ENCODE data around the gene STAT5B. TPM values are rescaled to one million over a fixed set of nuclear protein-coding genes. Genes with fewer than 3 reads are reported as not detected.
"Not testable (repeated sequence)": the region's sequence is repeated elsewhere in the genome, so short reads cannot be mapped to it uniquely, and the experiment has no call there.

The STAT5B gene
- total RNA-seq, 1 donor from 2014 or later, result 184 TPM

DNA sequence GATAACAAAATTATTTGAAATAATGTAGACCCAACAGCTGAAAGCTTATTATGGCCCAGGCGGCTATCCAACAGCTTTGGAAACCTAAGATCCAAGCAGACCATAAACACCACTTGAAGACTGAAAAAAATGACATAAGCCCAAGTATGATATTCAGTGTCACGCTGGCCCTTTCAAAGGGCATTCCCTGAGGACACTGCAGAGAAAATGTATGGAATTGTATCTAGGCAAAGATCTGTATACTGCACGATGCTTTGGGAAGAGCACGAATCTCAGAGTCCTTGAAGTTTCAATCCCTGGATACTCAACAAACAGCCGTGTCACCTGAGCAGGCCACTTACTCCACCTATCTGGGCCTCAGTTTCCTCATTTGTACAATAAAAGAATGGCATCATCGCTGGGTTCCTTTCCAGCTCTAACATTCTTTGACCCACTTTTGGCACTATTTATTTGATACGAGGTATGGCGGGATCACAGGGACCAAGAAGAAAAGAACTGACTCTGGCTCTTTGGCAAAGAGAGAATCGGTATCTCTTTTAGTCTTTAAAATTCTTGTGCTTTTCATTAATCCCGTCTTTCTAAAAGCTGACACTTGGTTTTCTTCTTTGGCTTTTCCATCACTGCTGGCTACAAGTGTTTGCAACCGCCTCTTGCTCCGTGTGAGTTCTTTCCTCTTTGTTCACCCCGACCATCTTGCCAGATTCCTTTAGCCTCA, 1.2 kb downstream of the STAT5B start:
- Mint-ChIP-seq H3K27me3 (no peaks in the 10 kb centered on the region), H3K9me3 (no peaks in the 10 kb centered on the region), H3K36me3 (ENCODE audit: low read depth) (peaks cover 41% of the 10 kb centered on the region), H3K4me3 (peak overlapping the region; percentile 98), H3K4me1 (peaks cover 55% of the 10 kb centered on the region), H3K27ac (peak overlapping the region; percentile 95)
- no peak for DNase-seq
- intact Hi-C loops (cut with micrococcal nuclease), result loop anchor here (2.0 kb wide), 2 partner anchors 26 to 52 kb away; no protein-coding TSS in a partner anchor

DNA sequence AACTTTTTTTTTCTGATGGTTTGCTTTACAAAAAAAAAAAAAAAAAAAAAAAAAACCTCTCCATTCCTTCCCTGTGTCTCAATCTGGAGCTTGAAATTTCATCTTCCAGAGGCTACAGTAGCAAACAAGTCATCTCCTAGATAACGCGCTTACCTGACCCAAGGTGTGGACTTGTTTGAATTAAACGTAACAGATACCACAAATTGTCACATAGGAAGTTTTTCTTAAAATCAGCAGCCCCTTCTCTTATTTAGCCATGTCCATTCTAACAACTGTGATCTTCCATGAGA, 2.0 kb downstream of the STAT5B start:
- Mint-ChIP-seq H3K36me3 (ENCODE audit: low read depth) (peaks cover 43% of the 10 kb centered on the region), H3K4me1 (peaks cover 63% of the 10 kb centered on the region)
- DNase-seq, result no peak

DNA sequence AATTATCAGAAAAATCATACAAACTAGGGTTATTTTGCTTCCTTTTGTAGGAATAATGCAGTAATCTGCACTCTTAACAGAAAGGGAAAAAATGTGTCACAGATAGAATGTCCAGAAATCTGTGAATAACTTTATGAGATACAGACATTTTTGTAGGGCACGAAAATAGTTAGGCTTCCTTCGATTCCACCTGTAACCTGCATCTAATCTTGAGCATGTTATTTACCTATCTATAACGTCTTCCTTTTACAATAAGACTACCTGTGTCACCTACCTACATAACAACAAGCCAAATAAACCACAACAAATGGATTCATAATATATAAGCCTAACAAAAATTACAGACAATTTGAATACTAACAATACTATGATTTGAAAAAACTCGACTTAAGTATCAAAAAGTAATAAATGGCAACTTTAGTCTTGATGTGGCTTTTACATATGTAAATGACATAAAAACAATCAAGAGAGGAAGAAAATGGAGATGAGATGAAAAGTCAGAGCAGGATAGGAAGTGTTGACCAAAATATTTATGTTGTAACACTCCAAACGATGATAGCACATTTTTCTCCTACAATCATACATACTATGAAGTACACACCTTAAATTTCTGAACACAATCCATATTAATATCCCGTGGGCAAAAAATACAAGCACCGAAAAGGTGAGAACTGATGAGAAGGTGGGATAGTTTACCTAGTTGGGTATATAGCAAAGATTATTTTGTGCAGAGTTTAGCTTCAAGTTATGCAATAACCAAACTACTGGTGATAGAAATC, 2.5 kb downstream of the STAT5B start:
- intact Hi-C loops (cut with micrococcal nuclease), result loop anchor here (2.0 kb wide), 3 partner anchors 25 to 115 kb away; partner anchors contain the start of gene STAT3
- Mint-ChIP-seq H3K27ac (peak overlapping the region; percentile 90), H3K27me3 (no peaks in the 10 kb centered on the region), H3K4me1 (peaks cover 67% of the 10 kb centered on the region), H3K36me3 (ENCODE audit: low read depth) (peaks cover 45% of the 10 kb centered on the region), H3K4me3 (peak overlapping the region; percentile 98), H3K9me3 (no peaks in the 10 kb centered on the region)
- no peak for DNase-seq

More for the DNA sequence above, 2.0 kb downstream of the STAT5B start:
- Mint-ChIP-seq H3K27ac (peak overlapping the region; percentile 95), H3K4me3 (peak overlapping the region; percentile 98), H3K9me3 (no peaks in the 10 kb centered on the region), H3K27me3 (no peaks in the 10 kb centered on the region)
- intact Hi-C loops (cut with micrococcal nuclease), result loop anchor here (2.0 kb wide), 2 partner anchors 25 to 51 kb away; no protein-coding TSS in a partner anchor

- Mint-ChIP-seq H3K27me3 (no peaks in the 10 kb centered on the region), H3K36me3 (ENCODE audit: low read depth) (peaks cover 43% of the 10 kb centered on the region), H3K4me1 (peaks cover 69% of the 10 kb centered on the region), H3K27ac (peak overlapping the region; percentile 90), H3K9me3 (no peaks in the 10 kb centered on the region), H3K4me3 (peak overlapping the region; percentile 98)
- intact Hi-C loops (cut with micrococcal nuclease), result loop anchor here (2.0 kb wide), 1 partner anchor 116 kb away; the partner anchor contains the start of gene STAT3
- no peak for DNase-seq
Observed at GRCh38 chr17:42272162-42272907, 3.9 kb downstream of the STAT5B start.

GRCh38 chr17:42271779-42272035, 4.5 kb downstream of the STAT5B start:
- peak overlapping the region; percentile 98 for H3K4me3 Mint-ChIP-seq
- peaks cover 68% of the 10 kb centered on the region for H3K4me1 Mint-ChIP-seq

DNA sequence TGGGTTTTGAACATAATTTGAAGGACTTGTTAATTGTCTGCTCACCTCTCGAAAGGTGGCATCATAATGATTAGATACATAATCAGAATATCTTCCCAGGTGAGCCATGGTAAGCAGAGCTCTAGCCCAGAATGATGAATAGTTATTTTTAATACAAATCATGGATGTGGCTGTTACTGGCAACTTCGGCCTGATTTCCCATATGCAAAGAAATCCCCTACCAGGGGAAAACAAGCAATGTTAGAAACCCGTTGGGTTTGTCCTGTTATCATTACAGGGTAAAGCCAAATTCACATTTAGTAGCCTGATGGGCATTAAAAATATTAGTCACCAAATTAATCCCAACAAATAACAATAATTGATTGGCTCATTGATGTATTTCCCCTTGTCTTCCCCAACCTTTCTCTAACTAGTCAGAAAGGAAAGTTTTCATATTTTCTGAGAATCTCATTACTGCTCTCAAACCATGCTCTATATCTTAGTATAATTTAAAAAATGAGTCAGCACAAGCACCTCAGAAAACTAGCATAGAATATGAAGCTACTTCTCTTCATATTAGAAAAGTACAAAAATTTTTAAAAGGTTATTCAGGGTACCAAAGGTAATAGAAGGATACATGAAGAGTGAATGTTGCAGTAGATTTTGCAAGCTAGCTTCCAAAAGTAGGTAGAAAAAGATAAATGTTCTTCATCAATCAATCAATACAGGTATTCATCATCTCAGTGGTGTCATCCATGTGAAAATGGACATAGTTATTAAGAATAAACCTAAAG, 5.0 kb downstream of the STAT5B start:
- DNase-seq, result no peak
- no peaks in the 10 kb centered on the region for H3K27me3 Mint-ChIP-seq
- intact Hi-C loops (cut with micrococcal nuclease), result loop anchor here (1.0 kb wide), 1 partner anchor 18 kb away; no protein-coding TSS in a partner anchor
- peak overlapping the region; percentile 98 for H3K4me3 Mint-ChIP-seq
- H3K36me3 Mint-ChIP-seq (ENCODE audit: low read depth), result peaks cover 51% of the 10 kb centered on the region
- no peaks in the 10 kb centered on the region for H3K9me3 Mint-ChIP-seq
- peak overlapping the region; percentile 90 for H3K27ac Mint-ChIP-seq
- peaks cover 71% of the 10 kb centered on the region for H3K4me1 Mint-ChIP-seq

More at GRCh38 chr17:42271779-42272035, 4.5 kb downstream of the STAT5B start:
- Mint-ChIP-seq H3K36me3 (ENCODE audit: low read depth) (peaks cover 48% of the 10 kb centered on the region), H3K27ac (peak overlapping the region; percentile 90), H3K27me3 (no peaks in the 10 kb centered on the region), H3K9me3 (no peaks in the 10 kb centered on the region)
- intact Hi-C loops (cut with micrococcal nuclease), result loop anchor here (1.0 to 2.0 kb wide), 2 partner anchors 18 to 117 kb away; partner anchors contain the start of gene STAT3
- no peak for DNase-seq

DNA sequence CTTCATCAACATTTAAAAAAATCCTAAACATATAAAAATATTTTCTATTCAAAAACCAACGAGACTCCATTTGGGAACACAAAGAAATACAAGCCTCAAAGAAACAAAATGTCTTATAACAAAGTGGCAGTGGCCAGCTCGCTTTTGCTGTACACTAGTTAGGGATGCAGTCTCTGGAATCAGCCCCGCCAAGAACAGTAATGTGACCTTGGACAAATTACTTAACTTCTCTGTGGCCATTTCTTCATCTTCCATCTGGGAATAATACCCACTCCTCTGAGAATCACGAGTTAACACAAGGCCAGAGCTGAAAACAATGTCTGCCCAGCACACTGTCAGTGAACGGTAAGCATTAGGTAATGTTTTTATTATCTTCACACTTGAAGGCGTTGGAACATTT, 5.6 kb downstream of the STAT5B start:
- DNase-seq, result no peak
- no peaks in the 10 kb centered on the region for H3K27me3 Mint-ChIP-seq
- intact Hi-C loops (cut with micrococcal nuclease), result no loop called here
- peak overlapping the region; percentile 90 for H3K27ac Mint-ChIP-seq
- peak overlapping the region; percentile 98 for H3K4me3 Mint-ChIP-seq
- H3K36me3 Mint-ChIP-seq (ENCODE audit: low read depth), result peaks cover 54% of the 10 kb centered on the region
- H3K9me3 Mint-ChIP-seq, result no peaks in the 10 kb centered on the region
- peaks cover 73% of the 10 kb centered on the region for H3K4me1 Mint-ChIP-seq

DNA sequence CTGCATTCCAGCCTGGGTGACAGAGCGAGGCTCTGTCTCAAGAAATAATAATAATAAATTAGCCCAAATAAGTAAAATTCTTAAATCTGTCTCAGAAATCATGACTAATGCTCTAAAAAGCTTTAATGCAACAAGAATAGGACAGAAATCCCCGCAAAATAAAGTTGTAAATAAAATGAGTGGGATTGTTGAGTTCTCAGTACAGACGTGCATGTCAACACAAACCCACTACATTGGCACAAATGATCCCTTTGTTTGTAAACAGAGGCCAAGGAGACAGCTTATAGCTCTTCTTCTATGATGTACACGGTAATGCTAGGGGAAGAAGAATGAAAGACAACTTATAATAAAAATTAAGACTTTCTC, 6.0 kb downstream of the STAT5B start:
- Mint-ChIP-seq H3K9me3 (no peaks in the 10 kb centered on the region), H3K36me3 (ENCODE audit: low read depth) (peaks cover 53% of the 10 kb centered on the region), H3K27ac (peak overlapping the region; percentile 97), H3K4me1 (peaks cover 70% of the 10 kb centered on the region), H3K27me3 (no peaks in the 10 kb centered on the region), H3K4me3 (peak overlapping the region; percentile 72)
- intact Hi-C loops (cut with micrococcal nuclease), result no loop called here
- DNase-seq, result no peak

GRCh38 chr17:42268236-42268635, 8.0 kb downstream of the STAT5B start:
- H3K36me3 Mint-ChIP-seq (ENCODE audit: low read depth), result peaks cover 47% of the 10 kb centered on the region
- intact Hi-C loops (cut with micrococcal nuclease), result no loop called here
- H3K9me3 Mint-ChIP-seq, result no peaks in the 10 kb centered on the region
- no peak for DNase-seq
- H3K4me3 Mint-ChIP-seq, result peak overlapping the region; percentile 13
- H3K27me3 Mint-ChIP-seq, result no peaks in the 10 kb centered on the region
- H3K4me1 Mint-ChIP-seq, result peaks cover 62% of the 10 kb centered on the region
- H3K27ac Mint-ChIP-seq, result peak overlapping the region; percentile 97

DNA sequence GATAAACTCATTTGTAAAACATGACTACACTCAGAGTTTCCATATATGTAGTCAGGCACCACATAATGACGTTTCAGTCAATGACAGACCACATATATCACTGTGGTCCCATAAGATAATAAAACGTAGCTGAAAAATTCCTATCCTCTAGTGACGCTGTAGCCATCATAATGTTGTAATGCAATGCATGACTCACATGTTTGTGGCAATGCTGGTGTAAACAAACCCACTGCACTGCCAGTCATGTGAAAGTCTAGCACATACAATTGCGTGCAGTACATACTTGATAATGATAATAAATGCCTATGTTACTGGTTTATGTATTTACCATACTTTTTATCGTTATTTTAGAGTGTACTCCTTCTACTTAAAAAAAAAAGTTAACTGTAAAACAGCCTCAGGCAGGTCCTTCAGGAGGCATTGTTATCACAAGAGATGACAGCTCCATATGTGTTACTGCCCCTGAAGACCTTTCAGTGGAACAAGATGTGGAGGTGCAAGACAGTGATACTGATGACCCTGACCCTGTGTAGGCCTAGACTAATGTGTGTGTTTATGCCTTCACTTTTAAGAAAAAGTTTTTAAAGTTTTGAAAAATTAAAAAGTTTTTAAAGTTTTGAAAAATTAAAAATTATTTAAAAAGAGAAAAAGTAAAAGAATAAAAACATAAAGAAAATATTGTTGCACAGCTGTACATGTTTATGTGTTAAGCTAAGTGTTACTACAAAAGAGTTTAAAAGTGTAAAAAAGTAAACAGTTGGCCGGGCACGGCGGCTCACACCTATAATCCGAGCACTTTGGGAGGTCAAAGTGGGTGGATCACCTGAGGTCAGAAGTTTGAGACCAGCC, 9.0 kb downstream of the STAT5B start:
- H3K27me3 Mint-ChIP-seq, result no peaks in the 10 kb centered on the region
- peak overlapping the region; percentile 98 for H3K27ac Mint-ChIP-seq
- peaks cover 44% of the 10 kb centered on the region for H3K36me3 Mint-ChIP-seq (ENCODE audit: low read depth)
- no peaks in the 10 kb centered on the region for H3K9me3 Mint-ChIP-seq
- H3K4me1 Mint-ChIP-seq, result peaks cover 52% of the 10 kb centered on the region
- H3K4me3 Mint-ChIP-seq, result peak overlapping the region; percentile 76
- intact Hi-C loops (cut with micrococcal nuclease), result loop anchor here (1.0 kb wide), 1 partner anchor 17 kb away; no protein-coding TSS in a partner anchor
- peak; percentile 85 for DNase-seq

DNA sequence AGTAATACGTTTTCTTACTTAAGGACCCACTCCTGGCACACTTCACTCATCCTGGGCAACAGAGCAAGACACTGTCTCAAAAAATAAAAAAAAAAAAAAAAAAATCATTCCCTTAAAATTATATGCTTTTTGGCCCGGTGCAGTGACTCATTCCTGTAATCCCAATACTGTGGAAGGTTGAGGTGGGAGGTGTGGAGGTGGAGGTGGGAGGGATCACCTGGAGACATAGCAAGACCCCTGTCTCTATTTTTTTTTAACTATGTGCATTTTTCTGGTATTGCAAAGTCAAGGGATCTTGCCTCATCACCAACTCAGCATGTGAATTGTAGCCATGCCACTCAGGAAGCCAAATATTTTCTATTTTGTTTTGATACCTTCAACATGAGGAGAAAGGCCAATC, 9.7 kb downstream of the STAT5B start:
- peak overlapping the region; percentile 76 for H3K4me3 Mint-ChIP-seq
- peaks cover 45% of the 10 kb centered on the region for H3K4me1 Mint-ChIP-seq
- DNase-seq, result no peak
- H3K9me3 Mint-ChIP-seq, result no peaks in the 10 kb centered on the region
- H3K27me3 Mint-ChIP-seq, result no peaks in the 10 kb centered on the region
- H3K27ac Mint-ChIP-seq, result peak overlapping the region; percentile 98
- intact Hi-C loops (cut with micrococcal nuclease), result loop anchor here (1.0 kb wide), 1 partner anchor 16 kb away; no protein-coding TSS in a partner anchor
- H3K36me3 Mint-ChIP-seq (ENCODE audit: low read depth), result peaks cover 42% of the 10 kb centered on the region

- H3K27ac Mint-ChIP-seq; H3K27me3 Mint-ChIP-seq; DNase-seq; H3K9me3 Mint-ChIP-seq; intact Hi-C loops (cut with micrococcal nuclease); H3K4me3 Mint-ChIP-seq: not testable (repeated sequence)
- peaks cover 31% of the 10 kb centered on the region for H3K36me3 Mint-ChIP-seq (ENCODE audit: low read depth)
- peaks cover 32% of the 10 kb centered on the region for H3K4me1 Mint-ChIP-seq
Observed at GRCh38 chr17:42264366-42264765, 11.8 kb downstream of the STAT5B start.

All from activated CD4-positive, alpha-beta T cell treated with anti-CD3 and anti-CD28 coated beads, Interleukin-2, amount 10 ng/mL, durations not matched to agents 24 days and 14 days (primary cell).